Thoracic aorta (tissue), 2 donors: ENCODE data around the gene SMCO1. TPM values are rescaled to one million over a fixed set of nuclear protein-coding genes. Genes with fewer than 3 reads are reported as not detected.
"Not testable (repeated sequence)": the region's sequence is repeated elsewhere in the genome, so short reads cannot be mapped to it uniquely, and the experiment has no call there.

Experiments
- ATAC-seq: fragments of 150-250 bp; one replicate; pipeline ENCODE4 v1.8.0; 2017; ENCODE audit warnings: low read depth; ENCODE audit not compliant: insufficient number of reproducible peaks, low FRiP score
- DNase-seq: peaks from one replicate; pipeline ENCODE4 v3.0.0-alpha.2; 2020; ENCODE audit warnings: low spot score
- H3K27ac ChIP-seq, 2 donors: fragments of 200-600 bp; sonication (generic); 1 replicate in 1 of 2; 2 replicates in 1 of 2; pipeline ENCODE4 v1.5.1; 2016; ENCODE audit warnings: mild to moderate bottlenecking in 2 of 2, moderate library complexity in 2 of 2
- H3K27me3 ChIP-seq: fragments of 200-600 bp; sonication (generic); replicated peaks from 2 replicates; pipeline ENCODE4 v1.6.0; 2016; ENCODE audit warnings: mild to moderate bottlenecking; ENCODE audit not compliant: insufficient read depth
- H3K36me3 ChIP-seq: fragments of 200-600 bp; sonication (generic); one replicate; pipeline ENCODE4 v1.5.1; 2016
- H3K4me1 ChIP-seq, 2 donors: fragments of 200-600 bp; sonication (generic); 1 replicate in 1 of 2; 2 replicates in 1 of 2; pipeline versions ENCODE4 v1.5.1 to v1.6.0; 2016; ENCODE audit warnings: low read depth in 2 of 2, mild to moderate bottlenecking in 1 of 2; ENCODE audit not compliant: control insufficient read depth in 1 of 2
- H3K4me3 ChIP-seq: fragments of 200-600 bp; sonication (generic); 2 replicates; pipeline ENCODE4 v1.5.1; 2016; ENCODE audit warnings: mild to moderate bottlenecking
- H3K9me3 ChIP-seq: fragments of 200-600 bp; sonication (generic); 2 replicates; pipeline ENCODE4 v1.5.1; 2016
- CTCF ChIP-seq: fragments of 200-600 bp; sonication (generic); IDR thresholded peaks from one replicate; pipeline ENCODE4 v1.5.1; 2019; ENCODE audit warnings: antibody characterized with exemption
- total RNA-seq, 2 donors: library from RNA; depleted of rRNA; stranded (reverse); fragments of >200 nt; gene quantifications; one replicate each; pipeline versions ENCODE4 v1.1.0 to v1.2.3, GENCODE V29; 2016

The SMCO1 gene
- total RNA-seq, 2 donors from 2014 or later: not detected

- no peak for TF ChIP-seq CTCF
- Histone ChIP-seq H3K9me3 (no peaks in the 10 kb centered on the region), H3K36me3 (peaks cover 35% of the 10 kb centered on the region), H3K27me3 (no peaks in the 10 kb centered on the region), H3K27ac (no peak overlapping the region), H3K4me3 (no peak overlapping the region), H3K4me1 (no peaks in the 10 kb centered on the region)
- DNase-seq: no peak
- ATAC-seq: no peak
These were observed 43.6 kb downstream of the SMCO1 start for GRCh38 chr3:196471551-196471950.

GRCh38 chr3:196470182-196470581, 45.0 kb downstream of the SMCO1 start:
- not testable (repeated sequence) for DNase-seq, H3K9me3 ChIP-seq, H3K4me3 ChIP-seq, ATAC-seq, H3K27ac ChIP-seq, H3K4me1 ChIP-seq, H3K27me3 ChIP-seq
- peaks cover 33% of the 10 kb centered on the region for H3K36me3 ChIP-seq

DNA sequence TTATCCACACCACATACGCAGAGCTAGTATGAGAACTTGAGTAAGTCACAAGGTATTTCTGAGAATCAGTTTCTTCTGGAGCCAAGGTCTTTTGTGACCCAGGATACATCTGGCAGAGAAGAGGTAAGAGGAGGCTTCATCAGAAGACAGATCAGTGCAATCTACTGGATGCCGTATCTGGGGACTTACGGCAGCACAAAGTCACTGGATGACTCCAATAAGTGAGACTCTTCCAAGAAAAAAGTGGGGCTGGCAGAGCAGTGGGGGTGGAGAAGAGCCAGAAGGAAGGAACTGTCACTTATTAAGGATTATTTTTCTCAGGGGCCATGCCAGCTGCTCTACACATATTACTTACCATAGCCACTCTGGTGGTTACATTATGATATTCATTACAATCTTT, 51.3 kb downstream of the SMCO1 start:
- H3K27ac ChIP-seq: no peak overlapping the region
- no peak overlapping the region for H3K4me3 ChIP-seq
- H3K27me3 ChIP-seq: no peaks in the 10 kb centered on the region
- no peak for TF ChIP-seq CTCF
- no peaks in the 10 kb centered on the region for H3K36me3 ChIP-seq
- no peaks in the 10 kb centered on the region for H3K4me1 ChIP-seq
- no peak for DNase-seq
- no peaks in the 10 kb centered on the region for H3K9me3 ChIP-seq
- no peak for ATAC-seq

- H3K9me3 ChIP-seq: no peaks in the 10 kb centered on the region
- no peaks in the 10 kb centered on the region for H3K4me1 ChIP-seq
- no peak for ATAC-seq
- no peak overlapping the region for H3K4me3 ChIP-seq
- no peak for DNase-seq
- no peaks in the 10 kb centered on the region for H3K27me3 ChIP-seq
- no peaks in the 10 kb centered on the region for H3K36me3 ChIP-seq
- TF ChIP-seq CTCF: no peak
- no peak overlapping the region for H3K27ac ChIP-seq
These were observed 51.7 kb downstream of the SMCO1 start for GRCh38 chr3:196463478-196463756.

- ATAC-seq, H3K9me3 ChIP-seq, DNase-seq, H3K4me1 ChIP-seq, H3K27me3 ChIP-seq, H3K36me3 ChIP-seq, H3K4me3 ChIP-seq, H3K27ac ChIP-seq: not testable (repeated sequence)
These were observed 52.3 kb downstream of the SMCO1 start for GRCh38 chr3:196462680-196463477.

GRCh38 chr3:196458063-196458462, 57.1 kb downstream of the SMCO1 start:
- TF ChIP-seq CTCF: no peak
- H3K27ac ChIP-seq: no peak overlapping the region

GRCh38 chr3:196457470-196457869, 57.7 kb downstream of the SMCO1 start:
- ATAC-seq, H3K27ac ChIP-seq, H3K4me3 ChIP-seq, DNase-seq, H3K27me3 ChIP-seq, H3K36me3 ChIP-seq, H3K4me1 ChIP-seq, H3K9me3 ChIP-seq: not testable (repeated sequence)

More at GRCh38 chr3:196458063-196458462, 57.1 kb downstream of the SMCO1 start:
- no peak overlapping the region for H3K4me3 ChIP-seq
- H3K27me3 ChIP-seq: no peaks in the 10 kb centered on the region
- no peaks in the 10 kb centered on the region for H3K36me3 ChIP-seq
- ATAC-seq (no peak), DNase-seq (no peak)
- H3K9me3 ChIP-seq: no peaks in the 10 kb centered on the region
- H3K4me1 ChIP-seq: no peaks in the 10 kb centered on the region
